Neural crest cell (in vitro differentiated cells): ENCODE measurements around the gene UNC5B. TPM values are rescaled to one million over a fixed set of nuclear protein-coding genes. Genes with fewer than 3 reads are reported as not detected.
A peak's percentile ranks its signal among the peaks of the same experiment; 100 is the strongest.

Experiments used
- DNase-seq: peaks from one replicate; pipeline ENCODE4 v3.0.0; 2021; ENCODE audit warnings: low read depth, mixed read lengths, low spot score
- H3K27ac Mint-ChIP-seq: one replicate; pipeline ENCODE4 v1.8.0; 2021; ENCODE audit warnings: mild to moderate bottlenecking, mixed read lengths; ENCODE audit not compliant: unreplicated experiment
- H3K27me3 Mint-ChIP-seq: 2 replicates; pipeline ENCODE4 v1.8.0; 2021; ENCODE audit warnings: low read depth, mild to moderate bottlenecking, mixed read lengths
- H3K36me3 Mint-ChIP-seq: 2 replicates; pipeline ENCODE4 v1.8.0; 2021; ENCODE audit warnings: low read depth, mild to moderate bottlenecking, mixed read lengths
- H3K4me1 Mint-ChIP-seq: 2 replicates; pipeline ENCODE4 v1.8.0; 2021; ENCODE audit warnings: mixed read lengths
- H3K4me3 Mint-ChIP-seq: one replicate; pipeline ENCODE4 v1.8.0; 2021; ENCODE audit warnings: mild to moderate bottlenecking, mixed read lengths
- H3K9me3 Mint-ChIP-seq: 2 replicates; pipeline ENCODE4 v1.8.0; 2021; ENCODE audit warnings: mixed read lengths
- CTCF ChIP-seq: fragments of 200-600 bp; sonication (generic); conservative IDR thresholded peaks from 2 replicates; pipeline ENCODE4 v1.5.0; 2021; ENCODE audit warnings: antibody characterized with exemption, mild to moderate bottlenecking
- total RNA-seq: library from RNA; stranded (reverse); gene quantifications from 2 replicates; pipeline ENCODE4 v1.2.1, GENCODE V29; 2021

The UNC5B gene
- total RNA-seq, 1 donor from 2014 or later = 1.3 TPM

GRCh38 chr10:71335173-71335708 is 122.9 kb downstream of the UNC5B start:
- Mint-ChIP-seq H3K36me3 (no peaks in the 10 kb centered on the region), H3K4me1 (peaks cover 40% of the 10 kb centered on the region), H3K27ac (no peak overlapping the region), H3K27me3 (no peaks in the 10 kb centered on the region), H3K4me3 (peak overlapping the region; percentile 41), H3K9me3 (no peaks in the 10 kb centered on the region)
- no peak for TF ChIP-seq CTCF
- no peak for DNase-seq

GRCh38 chr10:71336632-71337031 is 124.3 kb downstream of the UNC5B start:
- H3K4me3 Mint-ChIP-seq = no peak overlapping the region
- no peaks in the 10 kb centered on the region for H3K9me3 Mint-ChIP-seq
- no peaks in the 10 kb centered on the region for H3K36me3 Mint-ChIP-seq
- H3K27ac Mint-ChIP-seq = no peak overlapping the region
- H3K27me3 Mint-ChIP-seq = no peaks in the 10 kb centered on the region
- DNase-seq = no peak
- TF ChIP-seq CTCF = no peak
- H3K4me1 Mint-ChIP-seq = peaks cover 52% of the 10 kb centered on the region

- no peaks in the 10 kb centered on the region for H3K27me3 Mint-ChIP-seq
- H3K27ac Mint-ChIP-seq = no peak overlapping the region
- peaks cover 59% of the 10 kb centered on the region for H3K4me1 Mint-ChIP-seq
- no peak for TF ChIP-seq CTCF
- H3K9me3 Mint-ChIP-seq = no peaks in the 10 kb centered on the region
- no peaks in the 10 kb centered on the region for H3K36me3 Mint-ChIP-seq
- no peak overlapping the region for H3K4me3 Mint-ChIP-seq
- DNase-seq = no peak
Measured at GRCh38 chr10:71337219-71337701, 124.9 kb downstream of the UNC5B start.

- no peak for DNase-seq
- H3K36me3 Mint-ChIP-seq = no peaks in the 10 kb centered on the region
- no peak overlapping the region for H3K4me3 Mint-ChIP-seq
- peak overlapping the region; percentile 35 for H3K27ac Mint-ChIP-seq
- H3K27me3 Mint-ChIP-seq = no peaks in the 10 kb centered on the region
- peaks cover 59% of the 10 kb centered on the region for H3K4me1 Mint-ChIP-seq
- no peak for TF ChIP-seq CTCF
- no peaks in the 10 kb centered on the region for H3K9me3 Mint-ChIP-seq
Measured at GRCh38 chr10:71338728-71339495, 126.5 kb downstream of the UNC5B start.

- H3K9me3 Mint-ChIP-seq = no peaks in the 10 kb centered on the region
- no peak overlapping the region for H3K4me3 Mint-ChIP-seq
- peaks cover 59% of the 10 kb centered on the region for H3K4me1 Mint-ChIP-seq
- H3K27me3 Mint-ChIP-seq = no peaks in the 10 kb centered on the region
- H3K36me3 Mint-ChIP-seq = no peaks in the 10 kb centered on the region
- TF ChIP-seq CTCF = no peak
- peak overlapping the region; percentile 45 for H3K27ac Mint-ChIP-seq
- DNase-seq = no peak
Measured at GRCh38 chr10:71339796-71340589, 127.6 kb downstream of the UNC5B start.
